Effector CD4-positive, alpha-beta T cell (primary cell): ENCODE data around the gene SGF29.
"Not testable (repeated sequence)": the region's sequence is repeated elsewhere in the genome, so short reads cannot be mapped to it uniquely, and the experiment has no call there.

ENCODE experiments used
- DNase-seq: peaks from one replicate; pipeline ENCODE4 v3.0.0-alpha.2; 2020

SGF29 gene

GRCh38 chr16:28534542-28535373 is 19.0 kb upstream of the SGF29 start:
- no peak for DNase-seq

- DNase-seq: no peak
Measured at GRCh38 chr16:28537076-28537475, 16.6 kb upstream of the SGF29 start.

DNA sequence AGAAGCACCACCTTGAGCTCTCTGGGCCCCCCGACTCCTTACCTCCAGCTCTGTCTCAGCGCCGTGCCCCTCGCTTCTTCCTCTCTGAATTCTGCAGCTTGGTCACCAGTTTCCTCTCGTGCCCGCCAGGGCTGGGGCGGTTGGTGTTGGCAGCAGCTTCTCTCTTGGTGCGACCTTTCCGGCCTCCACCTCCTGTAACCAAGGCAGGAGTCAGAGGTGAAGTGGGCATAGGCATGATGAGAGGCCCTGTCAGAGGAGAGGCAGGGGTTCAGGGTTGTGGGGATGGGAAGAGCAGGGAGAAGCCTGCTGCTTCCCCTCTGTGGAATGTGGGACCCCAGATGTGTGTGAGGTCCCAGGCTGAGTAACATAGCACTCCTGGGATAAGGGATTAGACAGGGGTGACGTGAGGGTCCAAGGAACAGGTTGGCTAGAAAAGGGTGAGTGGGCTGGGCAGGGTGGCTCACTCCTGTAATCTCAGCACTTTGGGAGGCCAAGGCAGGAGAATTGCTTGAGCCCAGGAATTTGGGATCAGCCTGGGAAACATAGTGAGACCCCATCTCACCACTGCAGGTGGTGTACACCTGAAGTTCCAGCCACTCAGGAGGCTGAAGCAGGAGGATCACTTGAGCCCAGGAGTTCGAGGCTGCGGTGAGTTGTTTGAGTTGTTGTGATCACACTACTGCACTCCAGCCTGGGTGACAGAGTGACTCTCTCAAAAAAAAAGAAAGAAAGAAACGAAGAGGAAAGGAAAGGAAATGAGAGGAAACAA is 15.6 kb upstream of the SGF29 start:
- no peak for DNase-seq

- DNase-seq: no peak
Measured at GRCh38 chr16:28538733-28539596, 14.8 kb upstream of the SGF29 start, which contains the start of gene NUPR1. Gene NUPR1 (minus strand): TSS chr16:28538974. CDS start chr16:28538907, 67 bp downstream.

GRCh38 chr16:28540346-28540745 is 13.4 kb upstream of the SGF29 start:
- DNase-seq: no peak

GRCh38 chr16:28542646-28543045 is 11.1 kb upstream of the SGF29 start:
- no peak for DNase-seq

- DNase-seq: no peak
Measured at GRCh38 chr16:28543072-28543471, 10.6 kb upstream of the SGF29 start.

- no peak for DNase-seq
Measured at GRCh38 chr16:28544998-28545397, 8.7 kb upstream of the SGF29 start.

DNA sequence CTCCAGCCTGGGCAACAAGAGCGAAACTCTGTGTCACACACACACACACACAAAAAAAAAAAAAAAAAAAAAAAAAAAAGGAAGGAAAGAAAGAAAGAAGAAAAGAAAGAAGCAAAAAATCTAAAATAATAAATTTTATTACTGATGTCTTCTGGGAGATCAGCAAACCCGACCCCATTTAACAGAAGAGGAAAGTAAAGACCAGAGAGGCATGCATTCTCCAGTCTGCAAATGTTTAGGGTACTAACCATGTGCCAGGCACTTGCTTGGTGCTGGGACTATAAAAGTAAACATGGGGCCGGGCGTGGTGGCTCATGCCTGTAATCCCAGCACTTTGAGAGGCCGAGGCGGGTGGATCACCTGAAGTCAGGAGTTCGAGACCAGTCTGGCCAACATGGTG is 7.8 kb upstream of the SGF29 start:
- not testable (repeated sequence) for DNase-seq

DNA sequence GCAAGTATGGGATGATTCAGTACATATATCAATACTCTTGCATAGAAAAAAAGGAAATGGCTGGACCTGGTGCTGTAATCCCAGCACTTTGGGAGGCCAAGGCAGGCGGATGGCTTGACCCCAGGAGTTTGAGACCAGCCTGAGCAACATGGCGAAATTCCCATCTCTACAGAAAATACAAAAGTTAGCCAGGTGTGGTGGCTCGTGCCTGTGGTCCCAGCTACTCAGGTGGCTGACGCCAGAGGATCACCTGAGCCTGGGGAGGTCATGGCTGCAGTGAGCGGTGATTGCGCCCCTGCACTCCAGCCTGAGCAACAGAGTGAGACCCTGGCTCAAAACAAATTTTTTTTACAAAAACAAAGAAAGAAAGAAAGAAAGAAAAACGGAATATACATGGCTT is 7.1 kb upstream of the SGF29 start:
- no peak for DNase-seq

DNA sequence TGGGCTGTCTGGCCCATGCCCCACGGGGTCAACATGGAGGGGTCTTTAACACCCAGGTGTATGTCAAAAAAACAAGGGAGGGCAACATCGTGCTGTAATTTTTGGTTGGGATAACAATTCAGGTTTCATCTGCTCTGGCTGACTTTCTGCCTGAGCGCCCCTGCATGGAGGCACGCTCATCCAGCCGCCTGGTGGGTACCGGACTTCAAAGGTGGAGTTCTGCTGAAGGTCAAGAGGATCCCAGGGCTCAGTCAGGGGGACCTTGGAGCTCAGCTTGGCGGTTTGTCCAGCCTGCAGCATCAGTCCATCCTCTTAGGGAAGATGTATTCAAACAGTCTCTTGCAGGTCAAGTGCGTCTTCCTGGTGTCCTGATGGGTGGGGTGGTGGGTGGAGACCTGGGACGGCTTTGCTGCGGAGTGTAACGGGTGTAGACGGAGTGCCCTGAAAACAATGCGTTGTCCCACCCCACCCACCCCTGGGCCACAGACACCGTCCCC is 5.4 kb upstream of the SGF29 start:
- DNase-seq: no peak

- DNase-seq: no peak
Measured at GRCh38 chr16:28549301-28549899, 4.3 kb upstream of the SGF29 start.

- no peak for DNase-seq
Measured at GRCh38 chr16:28554634-28555423, 1.1 kb downstream of the SGF29 start.

- no peak for DNase-seq
Measured at GRCh38 chr16:28555561-28555960, 1.8 kb downstream of the SGF29 start.

GRCh38 chr16:28556914-28557320 is 3.2 kb downstream of the SGF29 start:
- DNase-seq: no peak

DNA sequence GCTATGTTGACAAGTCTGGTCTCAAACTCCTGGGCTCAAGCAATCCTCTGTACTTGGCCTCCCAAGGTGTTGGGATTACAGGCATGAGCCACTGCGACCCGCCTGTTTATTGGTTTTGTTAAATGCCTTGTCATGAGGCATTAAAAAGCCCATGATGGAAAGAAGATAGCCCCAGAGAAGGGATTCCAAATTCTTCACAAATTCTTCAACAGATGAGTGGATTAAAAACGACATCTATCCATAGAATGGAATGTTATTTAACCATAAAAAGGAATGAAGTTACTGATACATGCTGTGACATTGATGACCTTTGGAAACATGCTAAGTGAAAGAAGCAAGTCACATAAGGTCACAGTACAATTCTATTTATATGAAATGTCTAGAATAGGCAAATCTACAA is 4.7 kb downstream of the SGF29 start:
- DNase-seq: no peak

DNA sequence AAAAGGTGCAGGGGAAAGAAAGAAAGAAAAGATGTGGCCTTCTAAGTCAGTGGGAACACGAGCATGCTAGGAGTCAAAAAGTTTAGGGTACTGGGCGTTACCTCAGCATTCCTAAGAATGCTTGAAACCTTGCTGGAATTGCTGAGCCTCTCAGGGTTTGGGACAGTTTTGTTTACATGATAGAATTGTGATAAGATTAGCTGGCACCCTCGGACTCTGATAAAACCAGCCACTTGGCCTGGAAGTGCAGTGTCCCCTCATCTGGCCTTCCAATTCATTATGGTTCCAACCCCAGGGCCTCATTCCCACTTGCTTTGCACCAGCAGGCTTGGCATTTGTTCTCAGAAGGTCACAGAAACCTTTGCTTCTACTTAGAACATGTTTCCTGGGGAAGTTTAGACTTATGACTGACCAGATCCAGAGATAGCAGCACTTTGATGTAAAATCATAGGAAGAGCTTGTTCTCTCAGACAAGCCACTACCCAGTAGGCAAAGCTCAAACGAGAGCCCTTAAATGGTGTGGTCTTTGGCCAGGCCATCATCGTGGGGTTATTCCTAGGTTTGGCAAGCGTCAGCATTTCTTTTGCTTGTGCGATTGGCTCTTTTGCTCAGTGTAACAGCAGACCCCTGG is 8.0 kb downstream of the SGF29 start:
- no peak for DNase-seq

GRCh38 chr16:28562199-28562598 is 8.5 kb downstream of the SGF29 start:
- no peak for DNase-seq

- DNase-seq: no peak
Measured at GRCh38 chr16:28563218-28563617, 9.5 kb downstream of the SGF29 start.

GRCh38 chr16:28566233-28566925 is 12.7 kb downstream of the SGF29 start:
- DNase-seq: not testable (repeated sequence)
